ENCODE measurements around the gene HMGCS1. TPM values are rescaled to one million over a fixed set of nuclear protein-coding genes. Genes with fewer than 3 reads are reported as not detected.

The HMGCS1 gene
- total RNA-seq, 1 experiment from 2014 or later = 52.8 TPM

DNA sequence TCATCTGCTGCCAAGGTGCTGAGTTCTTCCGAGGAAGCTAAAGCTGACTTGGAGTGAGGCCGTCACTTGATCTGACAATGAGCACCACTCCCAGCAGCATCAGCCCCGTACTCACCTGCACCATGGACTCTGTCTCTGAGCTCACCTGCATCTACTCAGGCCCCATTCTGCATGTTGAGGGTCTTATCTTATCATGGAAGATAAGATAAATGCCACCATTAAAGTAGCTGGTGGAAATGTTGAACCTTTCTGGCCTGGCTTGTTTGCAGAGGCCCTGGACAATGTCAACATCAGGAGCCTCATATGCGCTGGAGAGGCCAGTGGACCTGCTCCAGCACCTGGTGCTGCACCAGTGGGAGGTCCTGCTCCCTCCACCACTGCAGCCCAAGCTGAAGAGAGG lies 35.0 kb upstream of the HMGCS1 start (continued):
- TF ChIP-seq, protein P1, sequence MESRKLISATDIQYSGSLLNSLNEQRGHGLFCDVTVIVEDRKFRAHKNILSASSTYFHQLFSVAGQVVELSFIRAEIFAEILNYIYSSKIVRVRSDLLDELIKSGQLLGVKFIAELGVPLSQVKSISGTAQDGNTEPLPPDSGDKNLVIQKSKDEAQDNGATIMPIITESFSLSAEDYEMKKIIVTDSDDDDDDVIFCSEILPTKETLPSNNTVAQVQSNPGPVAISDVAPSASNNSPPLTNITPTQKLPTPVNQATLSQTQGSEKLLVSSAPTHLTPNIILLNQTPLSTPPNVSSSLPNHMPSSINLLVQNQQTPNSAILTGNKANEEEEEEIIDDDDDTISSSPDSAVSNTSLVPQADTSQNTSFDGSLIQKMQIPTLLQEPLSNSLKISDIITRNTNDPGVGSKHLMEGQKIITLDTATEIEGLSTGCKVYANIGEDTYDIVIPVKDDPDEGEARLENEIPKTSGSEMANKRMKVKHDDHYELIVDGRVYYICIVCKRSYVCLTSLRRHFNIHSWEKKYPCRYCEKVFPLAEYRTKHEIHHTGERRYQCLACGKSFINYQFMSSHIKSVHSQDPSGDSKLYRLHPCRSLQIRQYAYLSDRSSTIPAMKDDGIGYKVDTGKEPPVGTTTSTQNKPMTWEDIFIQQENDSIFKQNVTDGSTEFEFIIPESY (IDR thresholded peaks at IDR 0.05; ENCODE audit: extremely low read depth, insufficient replicate concordance, low read length) = no peak

DNA sequence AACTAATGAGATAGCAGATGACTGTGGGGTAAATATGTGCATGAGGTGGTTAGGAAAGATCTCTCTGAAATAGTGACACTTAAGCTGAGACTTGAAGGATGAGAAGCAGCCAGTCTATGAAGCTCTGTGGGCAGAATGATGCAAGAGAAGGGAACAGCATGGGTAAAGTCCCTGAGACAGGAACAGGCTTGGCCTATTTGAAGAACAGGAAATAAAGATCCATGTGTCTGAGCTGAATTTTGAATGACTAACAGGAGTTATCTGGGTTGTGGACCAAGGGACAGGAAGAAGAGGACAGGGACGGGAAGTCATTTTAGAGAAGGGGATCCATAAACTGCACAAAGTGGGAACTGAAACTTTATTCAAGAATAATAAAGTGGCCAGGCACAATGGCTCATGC lies 25.6 kb upstream of the HMGCS1 start:
- RAD21 ChIA-PET (ENCODE audit: low non-redundant PET in 1 of 2, low total read pairs in 2 of 2, uncharacterized antibody in 2 of 2, unreplicated experiment in 2 of 2) = no interaction called here
- H3K9ac ChIP-seq (ENCODE audit: low read length) = no peak overlapping the region
- H3K9me2 ChIP-seq (ENCODE audit: insufficient read depth) = no peaks in the 10 kb centered on the region
- intact Hi-C loops (cut with micrococcal nuclease) = no loop called here
- no peak for DNase-seq (ENCODE audit: low read depth, low spot score)
- CTCF ChIA-PET = no interaction called here
- BruUV-seq (replicated peaks) = no TSS peak
- no peaks in the 10 kb centered on the region for H3K36me3 ChIP-seq (ENCODE audit: control insufficient read depth in 1 of 2, insufficient read depth in 2 of 2, low read length in 2 of 2)
- H4K20me1 ChIP-seq (ENCODE audit: insufficient read depth) = no peaks in the 10 kb centered on the region
- H3K4me1 ChIP-seq (ENCODE audit: control insufficient read depth in 1 of 2, insufficient read depth in 2 of 2, low read length in 2 of 2) = peaks cover 0 to 17% of the 10 kb centered on the region in 2 experiments; a peak in 2 of 4 replicates
- no peak overlapping the region for H2AFZ ChIP-seq (ENCODE audit: low read depth, low read length, poor library complexity, severe bottlenecking)
- TF ChIP-seq, protein P1 (IDR thresholded peaks at IDR 0.05; ENCODE audit: extremely low read depth, insufficient replicate concordance, low read length) = no peak
- TF ChIP-seq POLR2A (IDR thresholded peaks at IDR 0.05; ENCODE audit: borderline replicate concordance, extremely low read depth, insufficient read depth, insufficient read length) = no peak
- TF ChIP-seq RAD21 (IDR thresholded peaks at IDR 0.05; ENCODE audit: low read depth) = no peak
- TF ChIP-seq MAX (IDR thresholded peaks at IDR 0.05) = no peak
- TF ChIP-seq JUND (IDR thresholded peaks at IDR 0.05) = no peak
- no peak for TF ChIP-seq YY1 (IDR thresholded peaks at IDR 0.05; ENCODE audit: extremely low read depth, insufficient replicate concordance, low read depth, low read length)
- H3K9me3 ChIP-seq (ENCODE audit: control insufficient read depth in 1 of 2, insufficient read depth in 1 of 2, low read depth in 1 of 2, low read length in 2 of 2) = peaks cover 3 to 12% of the 10 kb centered on the region in 2 experiments; a peak in 2 of 4 replicates
- H3K27me3 ChIP-seq (ENCODE audit: insufficient read depth, low read length) = no peaks in the 10 kb centered on the region
- H3K4me2 ChIP-seq (ENCODE audit: low read length) = no peak overlapping the region
- H3K4me3 ChIP-seq (replicated peaks in 1 of 2; ENCODE audit: low read depth in 1 of 2, low read length in 2 of 2) = no peak overlapping the region
- ATAC-seq = no peak
- no peaks in the 10 kb centered on the region for H3K79me2 ChIP-seq (ENCODE audit: insufficient read depth, low read length)
- H3K27ac ChIP-seq (ENCODE audit: low read depth, low read length) = no peak overlapping the region
- POLR2A ChIA-PET = interaction anchor here (1.1 kb wide), 1 partner anchor 25 kb away, joined by 3 read pairs; the partner anchor contains the start of gene HMGCS1

Measured in HCT116 (cell line).